Kasumi-1 (cell line): ENCODE results near the gene ERVH48-1.
"Not testable (repeated sequence)": the region's sequence is repeated elsewhere in the genome, so short reads cannot be mapped to it uniquely, and the experiment has no call there.

ENCODE experiments used
- DNase-seq, 2 experiments: peaks; one replicate each; lab custom pipeline; 2025; lab: John Stamatoyannopoulos, UW

The ERVH48-1 gene

DNA sequence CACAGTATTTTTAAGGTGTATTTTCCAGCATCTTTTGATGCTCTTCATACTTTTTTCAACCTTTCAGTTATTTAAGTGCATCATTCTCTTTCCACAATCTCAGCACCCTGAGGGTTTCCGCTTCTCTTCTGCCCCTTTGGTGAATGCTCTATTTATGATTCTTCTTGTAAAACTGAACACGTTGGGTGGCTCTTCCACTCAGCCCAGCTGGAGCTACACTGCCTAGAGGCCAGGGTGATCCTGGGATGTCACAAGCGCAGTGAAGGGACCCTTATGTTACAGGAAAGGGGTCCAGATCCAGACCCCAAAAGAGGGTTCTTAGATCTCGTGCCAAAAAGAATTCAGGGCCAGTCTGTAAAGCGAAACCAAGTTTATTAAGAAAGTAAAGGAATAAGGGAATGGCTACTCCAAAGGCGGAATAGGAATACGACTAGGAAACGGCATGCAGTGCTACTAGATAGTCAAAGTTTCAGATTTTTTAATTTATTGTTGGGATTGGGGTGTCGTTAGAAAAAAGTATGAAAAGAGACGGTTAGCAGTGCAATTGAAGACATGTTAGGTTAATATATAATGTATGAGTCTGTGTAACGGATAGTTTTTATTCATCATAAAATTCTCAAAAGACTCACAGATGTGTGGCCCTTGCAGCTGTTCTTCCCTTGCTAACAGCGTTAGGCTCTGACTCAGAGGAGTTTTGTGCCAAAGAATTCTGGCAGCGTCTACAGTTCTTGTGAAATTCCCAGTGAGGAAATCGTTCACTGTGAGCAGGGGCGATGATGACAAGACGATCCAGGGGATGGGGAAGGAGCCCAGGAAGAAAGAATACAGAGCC lies 14.4 kb upstream of the ERVH48-1 start:
- peak; percentile 29 to 54 for DNase-seq

DNA sequence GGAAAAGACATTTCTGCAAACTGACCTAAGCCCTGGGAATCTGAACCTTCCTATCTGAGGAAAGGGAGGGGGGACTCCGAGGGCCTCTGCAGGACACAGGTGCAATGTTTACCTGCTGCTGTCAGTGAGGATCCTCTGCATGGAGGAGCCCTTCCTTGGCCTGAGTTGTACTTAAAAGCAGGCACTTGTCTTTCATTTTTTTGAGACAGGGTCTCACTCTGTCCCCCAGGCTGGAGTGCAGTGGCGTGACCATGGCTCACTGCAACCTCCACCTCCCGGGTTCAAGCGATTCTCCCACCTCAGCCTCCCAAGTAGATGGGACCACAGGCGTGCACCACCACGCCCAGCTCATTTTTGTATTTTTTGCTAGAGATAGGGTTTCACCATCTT lies 13.2 kb upstream of the ERVH48-1 start:
- not testable (repeated sequence) for DNase-seq

DNA sequence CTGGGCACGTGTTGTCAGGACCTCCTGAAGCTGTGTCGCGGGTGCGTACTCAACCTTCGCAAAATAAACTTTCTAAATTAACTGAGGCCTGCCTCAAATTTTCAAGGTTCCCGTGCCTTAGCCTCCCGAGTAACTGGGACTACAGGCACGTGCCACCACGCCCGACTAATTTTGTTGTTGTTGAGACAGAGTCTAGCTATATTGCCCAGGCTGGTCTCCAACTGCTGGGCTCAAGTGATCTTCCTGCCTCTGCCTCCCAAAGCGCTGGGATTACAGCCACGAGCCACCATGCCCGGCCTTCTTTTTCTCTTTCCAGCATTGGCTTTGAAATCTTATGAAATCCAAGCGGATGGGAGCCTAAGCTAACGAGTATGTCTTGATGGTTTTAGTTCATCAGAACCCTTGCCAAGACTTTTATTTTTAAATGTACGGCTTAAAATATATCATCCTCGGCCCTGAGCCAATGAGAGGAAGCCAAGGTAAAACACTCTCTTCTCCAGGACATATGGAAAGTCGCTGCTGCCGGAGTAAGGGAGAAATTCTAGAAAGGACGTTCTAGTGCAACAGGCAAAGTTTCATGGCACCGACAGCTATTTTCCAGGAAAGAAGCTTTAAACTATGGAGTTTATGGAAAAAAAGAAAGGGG lies 12.7 kb upstream of the ERVH48-1 start:
- no peak for DNase-seq

DNA sequence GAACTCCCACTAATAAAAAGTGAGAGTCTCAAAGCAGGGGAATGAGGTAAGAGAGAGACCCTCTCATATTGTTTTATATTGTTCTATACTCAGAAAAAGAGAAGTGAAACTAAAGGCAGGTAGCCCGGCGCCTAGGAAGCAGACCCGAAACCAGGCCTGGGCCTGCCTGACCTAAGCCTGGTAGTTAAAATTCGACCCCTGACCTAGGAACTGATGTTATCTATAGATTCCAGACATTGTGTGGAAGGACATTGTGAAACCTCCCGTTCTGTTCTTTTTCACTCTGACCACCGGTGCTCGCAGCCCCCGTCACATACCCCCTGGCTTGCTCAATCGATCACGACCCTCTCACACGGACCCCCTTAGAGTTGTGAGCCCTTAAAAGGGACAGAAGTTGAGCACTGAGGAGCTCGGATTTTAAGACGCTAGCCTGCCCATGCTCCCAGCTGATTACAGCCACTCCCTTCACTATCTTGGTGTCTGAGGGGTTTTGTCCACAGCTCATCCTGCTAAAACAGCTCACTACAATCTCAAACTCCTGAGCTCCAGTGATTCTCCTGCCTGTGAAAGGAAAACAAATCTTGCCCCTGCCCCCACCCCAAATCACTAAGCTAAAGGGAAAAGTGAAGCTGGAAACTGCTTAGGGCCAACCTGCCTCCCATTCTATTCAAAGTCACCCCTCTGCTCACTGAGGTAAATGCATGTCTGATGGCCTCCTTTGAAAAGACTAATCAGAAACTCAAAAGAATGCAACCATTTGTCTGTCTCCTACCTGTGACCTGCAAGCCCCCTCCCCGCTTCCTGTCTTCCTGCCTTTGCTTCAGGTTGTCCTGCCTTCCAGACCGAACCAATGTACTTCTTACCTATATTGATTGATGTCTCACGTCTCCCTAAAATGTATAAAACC lies 11.9 kb upstream of the ERVH48-1 start:
- DNase-seq = not testable (repeated sequence)

DNA sequence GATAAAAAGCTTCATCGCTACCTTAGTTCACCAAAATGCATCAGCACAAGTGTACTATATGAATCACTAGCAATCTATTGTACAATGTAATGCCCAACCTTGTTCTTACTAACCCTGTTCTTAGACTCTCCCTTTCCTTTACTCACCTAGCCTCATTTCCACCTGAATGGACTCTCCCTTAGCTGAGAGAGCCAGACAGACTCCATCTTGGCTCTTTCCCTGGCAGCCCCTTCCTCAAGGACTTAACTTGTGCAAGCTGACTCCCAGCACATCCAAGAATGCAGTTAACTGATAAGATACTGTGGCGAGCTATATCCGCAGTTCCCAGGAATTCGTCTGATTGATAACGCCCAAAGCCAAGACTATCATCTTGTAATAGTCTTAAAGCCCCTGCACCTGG lies 10.9 kb upstream of the ERVH48-1 start:
- not testable (repeated sequence) for DNase-seq

DNA sequence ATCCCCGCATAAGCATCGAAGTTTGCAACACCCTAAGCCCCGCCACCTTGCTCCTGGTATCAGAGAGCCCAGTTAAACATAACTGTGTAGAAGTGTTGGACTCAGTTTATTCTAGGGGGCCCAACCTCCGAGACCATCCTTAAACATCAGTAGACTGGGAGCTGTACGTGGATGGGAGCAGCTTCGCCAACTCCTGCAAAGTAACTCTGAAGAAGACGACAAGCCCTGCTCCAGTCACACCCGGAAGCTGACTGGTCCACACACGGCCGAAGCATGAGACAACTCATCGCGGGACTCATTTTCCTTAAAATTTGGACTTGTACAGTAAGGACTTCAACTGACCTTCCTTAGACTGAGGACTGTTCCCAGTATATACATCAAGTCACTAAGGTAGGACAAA lies 8.5 kb upstream of the ERVH48-1 start:
- not testable (repeated sequence) for DNase-seq

DNA sequence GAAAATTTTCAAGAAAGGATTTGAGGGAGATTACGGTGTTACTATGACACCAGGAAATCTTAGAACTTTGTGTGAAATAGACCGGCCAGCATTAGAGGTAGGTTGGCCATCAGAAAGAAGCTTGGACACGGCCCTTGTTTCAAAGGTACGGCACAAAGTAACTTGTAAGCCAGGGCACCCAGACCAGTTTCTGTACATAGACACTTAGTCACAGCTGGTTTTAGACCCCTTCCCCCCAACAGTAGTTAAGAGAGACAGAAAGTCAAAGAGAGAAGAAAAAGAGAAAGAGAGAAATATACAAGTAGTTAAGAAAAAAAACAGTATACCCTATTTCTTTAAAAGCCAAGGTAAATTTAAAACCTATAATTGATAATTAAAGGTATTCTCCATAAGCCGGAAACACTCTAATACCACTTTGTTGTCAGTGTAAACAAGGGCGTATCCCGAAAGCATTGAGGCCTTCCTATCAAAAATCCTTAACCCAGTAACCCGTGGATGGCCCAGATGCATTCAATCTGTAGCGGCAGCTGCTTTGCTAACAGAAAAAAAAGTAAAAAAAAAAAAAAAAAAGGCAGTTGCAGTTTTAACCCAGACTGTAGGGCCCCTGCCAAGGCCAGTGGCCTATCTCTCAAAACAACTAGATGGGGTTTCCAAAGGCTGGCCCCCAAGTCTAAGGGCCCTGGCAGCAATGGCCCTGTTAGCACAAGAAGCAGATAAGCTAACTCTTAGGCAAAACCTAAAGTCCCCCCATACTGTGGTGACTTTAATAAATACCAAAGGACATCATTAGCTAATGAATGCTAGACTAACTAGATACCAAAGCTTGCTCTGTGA lies 7.9 kb upstream of the ERVH48-1 start:
- DNase-seq = not testable (repeated sequence)

DNA sequence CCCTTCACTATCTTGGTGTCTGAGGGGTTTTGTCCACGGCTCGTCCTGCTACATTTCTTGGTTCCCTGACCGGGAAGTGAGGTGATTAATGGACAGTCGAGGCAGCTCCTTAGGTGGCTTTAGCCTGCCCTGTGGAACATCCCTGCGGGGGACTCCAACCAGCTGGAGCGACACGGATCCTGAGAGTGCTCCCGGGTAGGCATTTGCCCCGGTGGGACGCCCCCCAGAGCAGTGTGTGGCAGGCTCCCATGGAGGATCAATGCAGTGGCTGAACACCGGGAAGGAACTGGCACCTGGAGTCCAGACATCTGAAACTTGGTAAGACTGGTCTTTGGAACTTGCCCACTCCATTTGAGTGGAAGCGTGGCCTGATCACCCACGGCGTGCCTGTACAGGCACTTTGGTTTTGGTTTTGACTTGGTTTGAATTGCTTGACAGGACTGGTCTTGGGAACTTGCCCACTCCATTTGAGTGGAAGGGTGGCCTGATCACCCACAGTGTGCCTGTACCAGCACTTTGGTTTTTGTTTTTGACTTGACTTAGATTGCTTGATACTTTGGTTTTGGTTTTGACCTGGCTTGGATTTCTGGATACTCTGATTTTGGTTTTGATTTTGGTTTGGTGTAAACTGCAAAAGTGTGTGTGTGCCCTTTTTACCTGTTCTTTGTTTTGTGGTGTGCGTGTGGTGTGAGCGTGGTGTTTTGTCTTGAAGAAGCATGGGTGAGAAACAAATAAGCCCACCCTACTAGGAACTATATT lies 7.1 kb upstream of the ERVH48-1 start:
- not testable (repeated sequence) for DNase-seq

DNA sequence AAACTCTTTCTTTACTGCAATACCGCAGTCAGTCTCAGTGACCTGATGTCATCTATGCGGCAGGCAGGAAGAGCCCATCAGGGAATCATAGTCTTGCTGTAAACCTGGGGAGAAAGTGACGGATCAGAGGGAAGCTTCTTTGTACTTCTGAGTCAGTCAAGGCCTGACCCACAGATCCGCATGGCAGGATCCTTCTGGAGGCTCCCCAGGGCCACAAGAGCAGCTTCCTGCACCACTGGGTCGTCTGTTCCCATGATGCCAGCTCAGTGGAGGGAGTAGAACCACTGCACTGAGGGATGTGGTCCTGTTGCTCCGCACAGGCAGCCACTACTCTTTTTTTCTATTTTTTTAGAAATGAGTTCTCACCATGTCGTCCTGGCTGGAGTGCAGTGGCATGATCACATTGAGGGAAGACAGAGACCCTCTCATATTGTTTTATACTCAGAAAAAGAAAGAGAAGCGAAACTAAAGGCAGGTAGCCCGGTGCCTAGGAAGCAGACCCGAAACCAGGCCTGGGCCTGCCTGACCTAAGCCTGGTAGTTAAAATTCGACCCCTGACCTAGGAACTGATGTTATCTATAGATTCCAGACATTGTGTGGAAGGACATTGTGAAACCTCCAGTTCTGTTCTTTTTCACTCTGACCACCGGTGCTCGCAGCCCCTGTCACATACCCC lies 6.3 kb upstream of the ERVH48-1 start:
- DNase-seq = no peak

DNA sequence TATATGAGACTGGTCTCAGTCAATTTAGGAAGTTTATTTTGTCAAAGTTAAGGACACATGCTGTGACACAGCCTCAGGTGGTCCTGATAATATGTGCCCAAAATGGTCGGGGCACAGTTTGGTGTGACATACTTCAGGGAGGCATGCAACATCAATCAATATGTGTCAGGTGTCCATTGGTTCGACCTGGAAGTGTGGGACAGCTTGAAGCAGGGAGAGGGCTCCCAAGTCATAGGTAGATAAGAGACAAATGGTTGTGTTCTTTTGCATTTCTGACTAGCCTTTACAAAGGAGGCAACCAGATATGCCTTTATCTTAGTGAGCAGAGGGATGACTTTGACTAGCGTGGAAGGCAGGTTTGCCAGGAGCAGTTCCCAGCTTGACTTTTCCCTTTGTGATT lies 4.5 kb upstream of the ERVH48-1 start:
- no peak for DNase-seq

DNA sequence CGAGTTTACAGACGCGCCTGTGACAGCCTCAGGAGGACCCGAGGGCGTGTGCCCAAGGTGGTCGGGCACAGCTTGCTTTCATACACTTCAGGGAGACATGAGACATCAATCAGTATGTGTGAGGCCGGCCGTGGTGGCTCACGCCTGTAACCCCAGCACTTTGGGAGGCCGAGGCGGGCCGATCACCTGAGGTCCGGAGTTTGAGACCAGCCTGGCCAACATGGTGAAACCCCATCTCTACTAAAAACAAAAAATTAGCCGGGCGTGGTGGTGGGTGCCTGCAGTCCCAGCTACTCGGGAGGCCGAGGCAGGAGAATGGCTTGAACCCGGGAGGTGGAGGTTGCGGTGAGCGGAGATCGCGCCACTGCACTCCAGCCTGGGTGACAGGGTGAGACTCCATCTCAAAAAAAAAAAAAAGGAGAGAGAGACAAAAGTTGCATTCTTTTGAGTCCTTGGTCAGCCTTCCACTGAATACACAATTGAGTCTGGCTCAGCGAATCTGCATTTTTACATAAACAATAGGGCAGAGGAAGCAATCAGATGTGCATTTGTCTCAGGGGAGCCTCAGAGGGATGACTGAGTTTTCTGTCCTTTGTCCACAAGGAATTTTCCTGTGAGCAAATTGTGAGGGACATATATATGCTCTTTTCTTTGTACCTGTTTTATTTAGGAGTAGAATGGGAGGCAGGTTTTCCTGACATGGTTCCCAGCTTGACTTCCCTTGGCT lies 2.2 kb upstream of the ERVH48-1 start:
- not testable (repeated sequence) for DNase-seq

DNA sequence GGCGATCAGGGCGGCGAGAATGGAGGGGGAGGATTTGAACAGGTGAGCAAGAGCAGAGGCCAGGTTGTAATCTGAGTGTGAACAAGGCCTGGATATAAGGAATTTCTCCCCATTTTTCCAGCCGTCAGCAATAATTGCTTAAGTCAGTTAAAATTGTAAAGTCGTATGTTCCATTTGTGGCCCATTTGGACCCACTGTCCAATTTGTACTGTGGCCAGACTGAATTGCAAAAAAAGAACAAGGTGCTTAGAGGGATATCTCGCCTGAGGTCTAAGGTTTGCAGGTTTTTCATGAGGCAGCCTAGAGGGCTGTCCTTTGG lies 1.0 kb downstream of the ERVH48-1 start:
- DNase-seq = no peak

DNA sequence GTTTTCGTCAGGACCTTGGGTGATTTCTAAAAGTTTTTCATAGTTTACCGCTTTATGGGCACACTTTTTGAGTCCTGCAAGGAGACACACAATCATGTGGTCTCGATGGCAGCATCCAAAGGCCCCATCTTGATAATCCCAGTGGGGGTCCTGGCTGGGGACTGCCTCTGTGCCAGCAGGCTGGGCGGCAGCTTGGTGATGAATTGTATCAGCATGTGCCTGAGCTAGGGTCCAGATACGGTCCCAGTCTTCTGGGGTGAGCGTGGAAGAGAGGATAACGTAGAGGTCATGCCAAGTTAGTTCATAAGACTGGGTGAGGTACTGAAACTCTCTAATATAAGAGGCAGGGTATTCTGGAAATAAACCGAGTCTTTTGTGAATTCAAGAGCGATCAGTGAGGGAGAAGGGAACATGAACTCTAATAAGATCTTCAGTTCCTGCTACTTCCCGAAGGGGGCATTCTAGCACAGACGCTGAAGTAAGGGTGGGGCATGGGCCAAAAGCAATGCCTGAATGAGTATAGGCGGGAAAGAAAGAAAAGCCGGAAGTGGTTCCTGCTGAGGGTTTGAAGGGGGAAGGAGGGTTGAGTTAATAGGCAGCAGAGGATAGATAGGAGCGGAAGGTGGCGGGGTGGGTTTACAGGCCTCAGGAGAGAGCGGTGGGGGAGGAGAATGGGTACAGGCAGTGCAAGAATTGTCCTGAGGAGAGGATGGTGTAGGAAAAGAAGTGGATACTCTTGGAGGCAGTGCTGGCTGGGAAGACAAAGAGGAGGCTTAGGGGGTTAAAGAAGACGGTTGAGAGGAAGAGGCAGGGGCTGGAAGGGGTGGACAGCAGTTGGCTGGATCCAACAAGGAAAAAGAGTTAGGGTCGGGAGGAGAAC lies 1.6 kb downstream of the ERVH48-1 start:
- DNase-seq = peak; percentile 96 to 97

DNA sequence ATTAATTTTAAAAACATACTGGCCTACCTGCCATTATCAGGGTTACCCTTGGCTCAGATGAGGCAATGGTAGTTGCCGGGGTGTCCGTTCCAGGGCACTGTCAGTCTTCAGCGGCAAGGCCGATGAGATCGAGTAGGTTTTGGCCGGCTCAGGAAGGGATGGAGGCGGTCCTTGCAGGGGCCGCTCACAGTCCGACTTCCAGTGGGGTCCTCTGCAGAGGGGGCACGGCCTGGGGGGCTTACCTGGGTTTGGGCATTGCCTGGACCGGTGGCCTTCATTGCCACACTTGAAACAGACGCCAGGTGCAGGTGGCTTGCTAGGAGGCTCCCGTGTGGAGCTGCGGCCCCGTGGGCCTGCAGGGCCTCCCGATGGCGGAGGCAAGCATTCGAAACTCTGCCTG lies 2.5 kb downstream of the ERVH48-1 start:
- no peak for DNase-seq

DNA sequence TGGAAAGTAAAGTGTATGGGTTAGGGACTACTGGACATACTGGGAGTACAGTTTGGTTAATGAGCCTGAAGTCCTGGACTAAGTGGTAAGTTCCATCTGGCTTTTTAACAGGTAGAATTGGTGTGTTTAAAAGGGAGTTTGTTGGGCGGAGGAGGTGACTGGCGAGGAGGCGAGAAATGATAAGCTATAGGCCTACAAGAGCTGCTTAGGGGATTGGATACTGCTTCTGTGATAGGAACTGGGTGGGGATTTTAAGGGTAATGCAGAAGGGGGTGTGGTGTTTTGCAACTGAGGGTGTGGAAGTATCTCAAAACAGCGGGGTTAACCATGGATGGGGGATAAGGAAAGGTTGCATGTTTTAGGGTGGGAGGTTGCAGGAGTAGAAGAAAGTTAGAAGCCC lies 3.5 kb downstream of the ERVH48-1 start:
- DNase-seq = no peak

DNA sequence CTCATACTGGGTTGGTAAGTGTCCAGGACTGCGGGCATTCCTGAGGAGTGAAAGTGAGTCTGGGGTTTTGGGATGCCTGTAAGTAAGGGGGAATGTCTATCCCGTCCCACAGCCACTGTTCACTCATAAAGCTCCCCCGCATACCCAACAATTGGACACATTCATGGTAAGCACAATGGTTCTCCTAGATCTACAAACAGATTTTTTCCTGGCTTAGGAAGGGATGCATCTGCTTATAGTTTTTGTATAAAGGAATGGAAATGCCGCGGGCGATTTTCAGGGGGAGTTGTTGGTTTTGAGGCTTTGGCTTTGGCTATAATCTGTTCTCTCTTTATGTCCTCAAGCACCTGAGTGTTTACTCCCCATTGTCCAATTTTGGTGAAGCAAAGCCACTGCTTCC lies 7.1 kb downstream of the ERVH48-1 start:
- DNase-seq = no peak

DNA sequence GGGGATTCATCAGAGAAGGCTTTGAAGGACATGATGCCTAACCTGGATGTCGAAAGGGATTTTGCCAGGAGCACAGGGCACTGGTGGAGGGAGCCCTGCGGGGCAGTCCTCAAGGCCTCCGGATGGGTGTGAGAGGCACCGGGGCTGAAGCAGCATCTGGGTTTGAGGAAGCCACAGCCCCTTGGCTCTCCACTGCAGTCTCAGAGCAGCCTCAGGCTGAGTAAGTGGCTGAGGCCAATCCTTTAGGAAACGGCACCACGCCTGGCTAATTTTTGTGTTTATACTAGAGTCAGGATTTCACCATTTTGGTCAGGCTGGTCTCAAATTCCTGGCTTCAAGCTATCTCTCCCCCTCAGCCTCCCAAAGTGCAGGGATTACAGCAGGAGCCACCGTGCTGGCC lies 12.0 kb downstream of the ERVH48-1 start:
- no peak for DNase-seq

DNA sequence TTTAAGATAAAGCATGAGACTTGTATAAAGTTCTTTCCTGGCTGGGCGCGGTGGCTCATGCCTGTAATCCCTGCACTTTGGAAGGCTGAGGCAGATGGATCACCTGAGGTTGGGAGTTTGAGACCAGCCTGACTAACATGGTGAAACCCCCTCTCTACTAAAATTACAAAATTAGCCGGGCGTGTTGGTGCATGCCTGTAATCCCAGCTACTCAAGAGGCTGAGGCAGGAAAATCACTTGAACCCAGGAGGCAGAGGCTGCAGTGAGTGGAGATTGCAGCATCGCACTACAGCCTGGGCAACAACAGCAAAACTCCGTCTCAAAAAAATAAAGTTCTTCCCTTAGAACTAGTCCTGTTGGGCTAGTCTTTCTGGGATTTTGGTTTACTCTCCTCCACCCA lies 13.5 kb downstream of the ERVH48-1 start:
- DNase-seq = not testable (repeated sequence)

DNA sequence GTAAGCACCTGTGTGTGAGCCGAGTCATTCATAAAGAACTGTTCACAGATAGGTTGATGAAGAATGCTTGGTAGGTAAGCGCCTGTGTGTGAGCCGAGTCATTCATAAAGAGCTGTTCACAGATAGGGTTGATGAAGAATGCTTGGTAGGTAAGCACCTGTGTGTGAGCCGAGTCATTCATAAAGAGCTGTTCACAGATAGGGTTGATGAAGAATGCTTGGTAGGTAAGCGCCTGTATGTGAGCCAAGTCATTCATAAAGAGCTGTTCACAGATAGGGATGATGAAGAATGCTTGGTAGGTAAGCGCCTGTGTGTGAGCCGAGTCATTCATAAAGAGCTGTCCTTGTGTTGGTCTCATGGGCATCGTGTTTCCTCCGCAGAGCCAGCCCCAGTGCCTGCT lies 16.9 kb downstream of the ERVH48-1 start:
- DNase-seq = not testable (repeated sequence)
